C4-2B (cell line): ENCODE measurements around the gene PTH1R.

ENCODE experiments used
- CTCF ChIP-seq: fragments of 450-650 bp; conservative IDR thresholded peaks from 2 replicates; pipeline ENCODE4 v1.5.1; 2017; ENCODE audit warnings: mild to moderate bottlenecking
- ZFX ChIP-seq: fragments of 450-650 bp; IDR thresholded peaks from 2 replicates; pipeline ENCODE4 v1.6.1; 2017

- TF ChIP-seq ZFX (no peak), CTCF (no peak)
Observed at GRCh38 chr3:46926447-46926846, 48.9 kb downstream of the PTH1R start.
